GM06990 (cell line): Measurements from ENCODE around the gene HYOU1.
"Not testable (repeated sequence)": the region's sequence is repeated elsewhere in the genome, so short reads cannot be mapped to it uniquely, and the experiment has no call there.

Experiments used
- DNase-seq: peaks from one replicate; pipeline ENCODE4 v3.0.0-alpha.2; 2011; ENCODE audit not compliant: insufficient read length; ENCODE audit errors: extremely low read depth
- H3K27me3 ChIP-seq: replicated peaks from 2 replicates; pipeline ENCODE4 v1.6.0; 2011; ENCODE audit warnings: low read length; ENCODE audit not compliant: control insufficient read depth, insufficient read depth
- H3K36me3 ChIP-seq: 2 replicates; pipeline ENCODE4 v1.5.1; 2011; ENCODE audit warnings: low read length; ENCODE audit not compliant: control insufficient read depth, insufficient read depth
- H3K4me3 ChIP-seq: replicated peaks from 2 replicates; pipeline ENCODE4 v1.5.1; 2011; ENCODE audit warnings: low read depth, mild to moderate bottlenecking, control low read depth, low read length
- TF ChIP-seq, protein P1 (sequence below): IDR thresholded peaks from 2 replicates; pipeline ENCODE4 v1.5.1; 2011; ENCODE audit warnings: low read length, control low read depth, mild to moderate bottlenecking, inconsistent platforms; ENCODE audit not compliant: insufficient read depth, poor library complexity, severe bottlenecking

Gene HYOU1

DNA sequence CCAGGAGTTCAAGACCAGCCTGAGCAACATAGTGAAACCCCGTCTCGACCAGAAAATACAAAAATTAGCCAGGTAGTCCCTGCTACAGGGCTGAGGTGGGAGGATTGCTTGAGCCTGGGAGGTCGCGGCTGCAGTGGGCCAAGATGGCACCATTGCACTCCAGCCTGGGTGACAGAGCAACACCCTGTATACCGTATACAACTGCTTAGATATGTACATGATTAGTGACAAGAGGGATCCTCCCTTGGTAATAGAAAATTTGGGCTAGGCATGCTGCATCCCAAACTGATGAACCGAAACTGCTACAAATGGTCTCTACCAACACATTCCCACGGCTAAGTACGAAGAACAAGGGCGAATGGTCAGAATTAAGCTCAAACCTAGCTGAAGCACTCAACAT is 14.1 kb downstream of the HYOU1 start:
- no peaks in the 10 kb centered on the region for H3K27me3 ChIP-seq
- H3K36me3 ChIP-seq, result peaks cover 27% of the 10 kb centered on the region
- TF ChIP-seq, protein P1, sequence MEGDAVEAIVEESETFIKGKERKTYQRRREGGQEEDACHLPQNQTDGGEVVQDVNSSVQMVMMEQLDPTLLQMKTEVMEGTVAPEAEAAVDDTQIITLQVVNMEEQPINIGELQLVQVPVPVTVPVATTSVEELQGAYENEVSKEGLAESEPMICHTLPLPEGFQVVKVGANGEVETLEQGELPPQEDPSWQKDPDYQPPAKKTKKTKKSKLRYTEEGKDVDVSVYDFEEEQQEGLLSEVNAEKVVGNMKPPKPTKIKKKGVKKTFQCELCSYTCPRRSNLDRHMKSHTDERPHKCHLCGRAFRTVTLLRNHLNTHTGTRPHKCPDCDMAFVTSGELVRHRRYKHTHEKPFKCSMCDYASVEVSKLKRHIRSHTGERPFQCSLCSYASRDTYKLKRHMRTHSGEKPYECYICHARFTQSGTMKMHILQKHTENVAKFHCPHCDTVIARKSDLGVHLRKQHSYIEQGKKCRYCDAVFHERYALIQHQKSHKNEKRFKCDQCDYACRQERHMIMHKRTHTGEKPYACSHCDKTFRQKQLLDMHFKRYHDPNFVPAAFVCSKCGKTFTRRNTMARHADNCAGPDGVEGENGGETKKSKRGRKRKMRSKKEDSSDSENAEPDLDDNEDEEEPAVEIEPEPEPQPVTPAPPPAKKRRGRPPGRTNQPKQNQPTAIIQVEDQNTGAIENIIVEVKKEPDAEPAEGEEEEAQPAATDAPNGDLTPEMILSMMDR, result no peak
- H3K4me3 ChIP-seq, result no peak overlapping the region
- no peak for DNase-seq

DNA sequence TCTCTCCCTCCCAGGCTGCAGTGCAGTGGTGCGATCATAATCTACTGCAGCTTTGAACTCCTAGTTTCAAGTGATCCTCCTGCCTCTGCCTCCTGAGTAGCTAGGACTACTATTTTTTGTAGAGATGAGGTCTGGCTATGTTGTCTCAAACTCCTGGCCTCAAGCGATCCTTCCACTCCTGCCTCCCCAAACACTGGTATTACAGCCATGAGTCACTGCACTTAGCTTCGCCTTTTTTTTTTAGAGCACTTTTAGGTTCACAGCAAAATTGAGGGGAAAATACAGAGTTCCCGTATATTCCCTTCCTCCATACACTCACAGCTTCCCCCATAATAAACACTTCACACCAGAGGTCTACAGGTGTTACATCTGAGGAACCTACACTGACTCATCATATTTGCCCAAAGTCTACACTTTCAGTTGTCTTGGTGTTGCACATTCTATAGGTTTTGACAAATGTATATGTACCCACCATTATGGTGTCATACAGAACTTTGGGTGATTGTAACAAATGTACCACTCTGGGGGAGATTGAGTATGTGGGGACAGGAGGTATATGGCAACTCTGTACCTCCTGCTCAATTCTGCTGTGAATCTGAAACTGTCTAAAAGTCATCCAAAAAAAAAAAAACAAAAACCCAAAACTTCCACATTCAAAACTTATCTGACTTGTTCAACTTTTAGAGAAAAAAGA is 15.0 kb downstream of the HYOU1 start:
- Histone ChIP-seq H3K27me3 (no peaks in the 10 kb centered on the region), H3K4me3 (no peak overlapping the region), H3K36me3 (peaks cover 20% of the 10 kb centered on the region)
- DNase-seq, result no peak
- TF ChIP-seq, protein P1, result no peak

DNA sequence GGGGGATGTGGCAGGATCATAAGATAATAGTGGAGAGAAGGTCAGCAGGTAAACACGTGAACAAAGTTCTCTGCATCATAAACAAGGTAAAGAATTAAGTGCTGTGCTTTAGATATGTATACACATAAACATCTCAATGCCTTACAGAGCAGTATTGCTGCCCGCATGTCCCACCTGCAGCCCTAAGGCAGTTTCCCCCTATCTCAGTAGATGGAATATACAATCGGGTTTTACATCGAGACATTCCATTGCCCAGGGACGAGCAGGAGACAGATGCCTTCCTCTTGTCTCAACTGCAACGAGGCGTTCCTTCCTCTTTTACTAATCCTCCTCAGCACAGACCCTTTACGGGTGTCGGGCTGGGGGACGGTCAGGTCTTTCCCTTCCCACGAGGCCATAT is 17.5 kb downstream of the HYOU1 start:
- not testable (repeated sequence) for H3K27me3 ChIP-seq, H3K4me3 ChIP-seq, H3K36me3 ChIP-seq, DNase-seq

DNA sequence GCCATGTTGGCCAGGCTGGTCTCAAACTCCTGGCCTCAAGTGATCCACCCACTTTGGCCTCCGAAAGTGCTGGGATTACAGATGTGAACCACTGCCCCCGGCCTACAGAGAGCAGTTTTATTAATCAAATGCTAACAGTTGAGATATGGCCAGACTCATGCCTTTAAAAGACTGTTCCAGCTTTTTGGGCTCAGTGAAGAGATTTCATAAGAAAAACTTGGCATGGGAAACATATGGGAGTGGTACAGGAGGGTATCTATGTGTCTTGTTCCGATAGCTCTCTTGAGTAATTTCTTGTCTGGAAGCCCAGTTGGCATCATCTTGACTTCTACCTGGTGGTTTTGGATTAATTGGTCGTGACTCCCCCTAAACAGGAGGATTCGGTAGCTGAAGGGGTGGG is 18.1 kb downstream of the HYOU1 start:
- H3K36me3 ChIP-seq, result no peaks in the 10 kb centered on the region
- H3K4me3 ChIP-seq, result no peak overlapping the region
- TF ChIP-seq, protein P1, result no peak
- no peak for DNase-seq
- no peaks in the 10 kb centered on the region for H3K27me3 ChIP-seq

DNA sequence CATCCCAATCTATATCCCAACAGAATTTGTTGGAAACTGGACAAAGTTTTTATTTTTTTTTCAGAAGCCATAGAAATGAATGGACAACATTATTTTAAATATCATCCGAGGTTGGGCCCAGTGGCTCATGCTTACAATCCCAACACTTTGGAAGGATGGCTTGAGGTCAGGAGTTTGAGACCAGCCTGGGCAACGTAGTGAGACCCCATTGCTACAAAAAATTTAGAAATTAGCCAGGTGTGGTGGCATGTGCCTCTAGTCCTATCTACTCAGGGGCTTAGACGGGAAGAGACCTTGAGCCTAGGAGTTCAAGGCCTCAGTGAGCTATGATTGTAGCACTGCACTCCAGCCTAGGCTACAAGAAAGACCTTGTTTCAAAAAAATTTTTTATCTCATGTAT is 22.2 kb downstream of the HYOU1 start:
- no peak for DNase-seq
- Histone ChIP-seq H3K36me3 (no peaks in the 10 kb centered on the region), H3K4me3 (no peak overlapping the region), H3K27me3 (no peaks in the 10 kb centered on the region)
- TF ChIP-seq, protein P1, result no peak

DNA sequence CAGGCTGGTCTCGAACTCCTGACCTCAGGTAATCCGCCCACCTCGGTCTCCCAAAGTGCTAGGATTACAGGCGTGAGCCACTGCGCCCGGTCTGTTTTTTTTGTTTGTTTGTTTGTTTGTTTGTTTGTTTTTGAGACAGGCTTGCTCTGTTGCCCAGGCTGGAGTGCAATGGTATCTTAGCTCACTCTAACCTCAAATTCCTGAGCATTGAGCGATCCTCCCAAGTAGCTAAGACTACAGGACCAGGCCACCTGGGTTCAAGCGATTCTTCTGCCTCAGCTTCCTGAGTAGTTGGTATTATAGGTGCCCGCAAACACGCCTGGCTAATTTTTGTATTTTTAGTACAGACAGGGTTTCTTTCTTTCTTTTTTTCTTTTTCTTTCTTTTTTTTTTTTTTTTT is 23.6 kb downstream of the HYOU1 start:
- H3K27me3 ChIP-seq, H3K36me3 ChIP-seq, DNase-seq, H3K4me3 ChIP-seq: not testable (repeated sequence)

DNA sequence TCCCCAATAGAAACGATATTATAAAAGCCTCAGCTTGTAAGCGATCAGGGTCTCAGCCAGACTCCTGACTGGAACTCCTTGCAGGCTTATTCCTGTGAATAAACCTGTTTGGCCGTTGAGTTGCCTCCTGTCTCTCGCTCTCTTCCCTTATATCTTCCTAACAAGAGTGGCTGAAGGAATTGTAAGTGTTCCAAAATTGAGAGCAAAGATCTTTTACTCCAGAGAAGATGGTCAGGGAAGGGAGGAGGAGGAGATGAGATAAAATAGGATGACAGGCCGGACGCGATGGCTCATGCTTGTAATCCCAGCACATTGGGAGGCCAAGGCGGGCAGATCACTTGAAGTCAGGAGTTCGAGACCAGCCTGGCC is 25.1 kb downstream of the HYOU1 start:
- H3K4me3 ChIP-seq, result no peak overlapping the region
- TF ChIP-seq, protein P1, result no peak

More for the DNA sequence above, 25.1 kb downstream of the HYOU1 start:
- H3K27me3 ChIP-seq, result no peaks in the 10 kb centered on the region
- H3K36me3 ChIP-seq, result 0 out of 2 replicates have a peak, but pooled peaks cover 2% of the 10 kb centered on the region
- no peak for DNase-seq
